Loucy (cell line): Measurements from ENCODE around the gene SERPINE3.

Source experiments
- H2AFZ ChIP-seq: fragments of 200-600 bp; sonication (generic); 2 replicates; pipeline ENCODE4 v1.6.0; 2016; ENCODE audit warnings: antibody characterized with exemption, mild to moderate bottlenecking, low read length, moderate library complexity
- H3F3A ChIP-seq: fragments of 200-600 bp; 2 replicates; pipeline ENCODE4 v1.6.0; 2016; ENCODE audit warnings: antibody characterized with exemption, low read depth, mild to moderate bottlenecking
- H3K27me3 ChIP-seq: fragments of 200-600 bp; sonication (generic); 2 replicates; pipeline ENCODE4 v1.6.1; 2014; ENCODE audit warnings: low read length, mild to moderate bottlenecking; ENCODE audit not compliant: insufficient read depth, poor library complexity, severe bottlenecking
- H3K36me3 ChIP-seq: fragments of 200-600 bp; sonication (generic); 2 replicates; pipeline ENCODE4 v1.6.1; 2016; ENCODE audit warnings: low read length; ENCODE audit not compliant: insufficient read depth
- H3K4me1 ChIP-seq: fragments of 200-600 bp; sonication (generic); 2 replicates; pipeline ENCODE4 v1.5.1; 2014; ENCODE audit warnings: low read length, mild to moderate bottlenecking; ENCODE audit not compliant: insufficient read depth, poor library complexity, severe bottlenecking
- H3K4me2 ChIP-seq: fragments of 200-600 bp; sonication (generic); 2 replicates; pipeline ENCODE4 v1.6.0; 2014; ENCODE audit warnings: antibody characterized with exemption, low read length, low read depth, mild to moderate bottlenecking; ENCODE audit not compliant: poor library complexity, severe bottlenecking
- H3K4me3 ChIP-seq: fragments of 200-600 bp; sonication (generic); 2 replicates; pipeline ENCODE4 v1.5.1; 2014; ENCODE audit warnings: low read length, mild to moderate bottlenecking, mixed read lengths; ENCODE audit not compliant: poor library complexity, severe bottlenecking
- H3K79me2 ChIP-seq: fragments of 200-600 bp; sonication (generic); 2 replicates; pipeline ENCODE4 v1.6.1; 2014; ENCODE audit warnings: low read length; ENCODE audit not compliant: insufficient read depth
- H3K9ac ChIP-seq: fragments of 200-600 bp; sonication (generic); 2 replicates; pipeline ENCODE4 v1.6.0; 2014; ENCODE audit warnings: mild to moderate bottlenecking, low read depth, low read length, moderate library complexity; ENCODE audit not compliant: poor library complexity, severe bottlenecking
- H3K9me2 ChIP-seq: fragments of 200-600 bp; sonication (generic); replicated peaks from 2 replicates; pipeline ENCODE4 v1.6.1; 2016; ENCODE audit warnings: low read depth, low read length, mixed read lengths
- H3K9me3 ChIP-seq: fragments of 200-600 bp; sonication (generic); 2 replicates; pipeline ENCODE4 v1.6.1; 2014; ENCODE audit warnings: mild to moderate bottlenecking, antibody characterized with exemption, low read length, low read depth; ENCODE audit not compliant: insufficient read depth
- H4K20me1 ChIP-seq: fragments of 200-600 bp; sonication (generic); 2 replicates; pipeline ENCODE4 v1.6.0; 2014; ENCODE audit warnings: antibody characterized with exemption, low read length, mild to moderate bottlenecking; ENCODE audit not compliant: insufficient read depth, poor library complexity, severe bottlenecking
- CTCF ChIP-seq: fragments of 200-600 bp; sonication (generic); conservative IDR thresholded peaks from 2 replicates; pipeline ENCODE4 v1.5.1; 2014; ENCODE audit warnings: mild to moderate bottlenecking, antibody characterized with exemption, low read length
- EZH2phosphoT487 ChIP-seq: fragments of 200-600 bp; IDR thresholded peaks from 2 replicates; pipeline ENCODE4 v1.6.1; 2018; ENCODE audit warnings: antibody characterized with exemption, mild to moderate bottlenecking, moderate library complexity, borderline replicate concordance

SERPINE3 gene

GRCh38 chr13:51360489-51360888 is 21.0 kb downstream of the SERPINE3 start:
- Histone ChIP-seq H3K4me1 (peaks cover 12% of the 10 kb centered on the region), H3K9me3 (no peaks in the 10 kb centered on the region), H4K20me1 (no peaks in the 10 kb centered on the region), H3K79me2 (no peaks in the 10 kb centered on the region), H2AFZ (no peak overlapping the region), H3K9ac (no peak overlapping the region), H3K27me3 (no peaks in the 10 kb centered on the region), H3K36me3 (peaks cover 3% of the 10 kb centered on the region; the same call in 1 of the 2 replicates), H3K9me2 (no peaks in the 10 kb centered on the region), H3K4me3 (no peak overlapping the region), H3F3A (peaks cover 12% of the 10 kb centered on the region), H3K4me2 (no peak overlapping the region)
- no peak for TF ChIP-seq CTCF
- no peak for TF ChIP-seq EZH2phosphoT487

GRCh38 chr13:51361106-51361505 is 21.6 kb downstream of the SERPINE3 start:
- H3K9me2 ChIP-seq: no peaks in the 10 kb centered on the region
- no peak for TF ChIP-seq CTCF
- no peak for TF ChIP-seq EZH2phosphoT487
- no peak overlapping the region for H3K9ac ChIP-seq

GRCh38 chr13:51363625-51364024 is 24.1 kb downstream of the SERPINE3 start:
- Histone ChIP-seq H3K27me3 (no peaks in the 10 kb centered on the region), H3K9me2 (no peaks in the 10 kb centered on the region), H3F3A (peaks cover 12% of the 10 kb centered on the region), H3K9me3 (no peaks in the 10 kb centered on the region), H3K9ac (no peak overlapping the region), H3K4me3 (no peak overlapping the region), H3K4me1 (peaks cover 12% of the 10 kb centered on the region), H4K20me1 (no peaks in the 10 kb centered on the region), H3K4me2 (no peak overlapping the region), H3K79me2 (no peaks in the 10 kb centered on the region), H3K36me3 (peaks cover 29% of the 10 kb centered on the region; the same call in 1 of the 2 replicates), H2AFZ (no peak overlapping the region)
- no peak for TF ChIP-seq EZH2phosphoT487
- TF ChIP-seq CTCF: no peak

More at GRCh38 chr13:51361106-51361505, 21.6 kb downstream of the SERPINE3 start:
- H3K4me3 ChIP-seq: no peak overlapping the region
- H3K27me3 ChIP-seq: no peaks in the 10 kb centered on the region
- no peaks in the 10 kb centered on the region for H3K9me3 ChIP-seq
- no peak overlapping the region for H3K4me2 ChIP-seq
- peaks cover 4% of the 10 kb centered on the region; the same call in 1 of the 2 replicates for H3K36me3 ChIP-seq
- peaks cover 12% of the 10 kb centered on the region for H3K4me1 ChIP-seq
- H3F3A ChIP-seq: peaks cover 12% of the 10 kb centered on the region
- H4K20me1 ChIP-seq: no peaks in the 10 kb centered on the region
- H3K79me2 ChIP-seq: no peaks in the 10 kb centered on the region
- H2AFZ ChIP-seq: no peak overlapping the region
